ENCODE measurements around the gene VMAC. TPM values are rescaled to one million over a fixed set of nuclear protein-coding genes. Genes with fewer than 3 reads are reported as not detected.

The VMAC gene
- total and polyA plus RNA-seq, 2 of the 13 experiments (the other 11 are each of a cell fraction or from before 2014, with no cell fraction given): 2.4 TPM

- TF ChIP-seq ZNF18 (CRISPR knock-in tag; IDR thresholded peaks at IDR 0.05; ENCODE audit: insufficient replicate concordance): peak; percentile 88
- TF ChIP-seq ZFP41 (CRISPR knock-in tag; IDR thresholded peaks at IDR 0.05; ENCODE audit: borderline replicate concordance): no peak
- peak; percentile 84 for TF ChIP-seq ZNF501 (CRISPR knock-in tag; IDR thresholded peaks at IDR 0.05)
- TF ChIP-seq ZNF547 (CRISPR knock-in tag; IDR thresholded peaks at IDR 0.05): no peak
- TF ChIP-seq ZNF691 (CRISPR knock-in tag; IDR thresholded peaks at IDR 0.05; ENCODE audit: borderline replicate concordance, low read depth): peak; percentile 82; the same call in 1 of the 2 replicates
- TF ChIP-seq ZNF282 (IDR thresholded peaks at IDR 0.05; ENCODE audit: partially characterized antibody): no peak
- TF ChIP-seq RNF2 (conservative IDR thresholded peaks at IDR 0.05; ENCODE audit: low read depth): no peak
- peak; percentile 62 for TF ChIP-seq NR2F6 (IDR thresholded peaks at IDR 0.05)
- TF ChIP-seq NR2F6 (CRISPR knock-in tag; IDR thresholded peaks at IDR 0.05): peak; percentile 90
- peak; percentile 67; the same call in 1 of the 2 replicates for TF ChIP-seq ZBTB49 (CRISPR knock-in tag; IDR thresholded peaks at IDR 0.05; ENCODE audit: borderline replicate concordance)
- no peak for TF ChIP-seq ZFAT (CRISPR knock-in tag; conservative IDR thresholded peaks at IDR 0.05)
- TF ChIP-seq ZNF788 (CRISPR knock-in tag; IDR thresholded peaks at IDR 0.05; ENCODE audit: borderline replicate concordance): peak; percentile 88; the same call in 1 of the 2 replicates
- TF ChIP-seq PITX1 (CRISPR knock-in tag; IDR thresholded peaks at IDR 0.05): peak; percentile 88
- TF ChIP-seq TBX2 (CRISPR knock-in tag; IDR thresholded peaks at IDR 0.05; ENCODE audit: borderline replicate concordance): peak; percentile 95
- no peak; the same call in 1 of the 2 replicates for TF ChIP-seq TP53 (CRISPR knock-in tag; conservative IDR thresholded peaks at IDR 0.05)
- TF ChIP-seq SATB2 (CRISPR knock-in tag; IDR thresholded peaks at IDR 0.05): no peak
- no peak for TF ChIP-seq ZNF557 (CRISPR knock-in tag; IDR thresholded peaks at IDR 0.05)
- peak; percentile 83 for TF ChIP-seq ZNF574 (CRISPR knock-in tag; IDR thresholded peaks at IDR 0.05)
- TF ChIP-seq ZBTB14 (CRISPR knock-in tag; IDR thresholded peaks at IDR 0.05): no peak
- TF ChIP-seq ZNF768 (CRISPR knock-in tag; IDR thresholded peaks at IDR 0.05): peak; percentile 78
- TF ChIP-seq GPBP1L1 (CRISPR knock-in tag; IDR thresholded peaks at IDR 0.05): no peak
Observed at GRCh38 chr19:5870986-5871394, 33.7 kb upstream of the VMAC start (continued).
